Hepatocyte (in vitro differentiated cells): ENCODE data around the gene GAS1. TPM values are rescaled to one million over a fixed set of nuclear protein-coding genes. Genes with fewer than 3 reads are reported as not detected.

ENCODE experiments used
- DNase-seq: peaks from one replicate; pipeline ENCODE4 v3.0.0-alpha.2; 2016; ENCODE audit warnings: low spot score
- H2AFZ ChIP-seq: fragments of 200-600 bp; sonication (generic); 2 replicates; pipeline ENCODE4 v1.6.0; 2016; ENCODE audit warnings: antibody characterized with exemption, mild to moderate bottlenecking
- H3K27ac ChIP-seq: fragments of 200-600 bp; sonication (generic); 2 replicates; pipeline ENCODE4 v1.5.1; 2016; ENCODE audit warnings: mild to moderate bottlenecking
- H3K27me3 ChIP-seq: fragments of 200-600 bp; sonication (generic); 2 replicates; pipeline ENCODE4 v1.6.1; 2016
- H3K36me3 ChIP-seq: fragments of 200-600 bp; sonication (generic); replicated peaks from 2 replicates; pipeline ENCODE4 v1.5.1; 2016; ENCODE audit warnings: low read depth; ENCODE audit not compliant: insufficient read depth
- H3K4me1 ChIP-seq: fragments of 200-600 bp; sonication (generic); 2 replicates; pipeline ENCODE4 v1.5.1; 2016; ENCODE audit warnings: mild to moderate bottlenecking, moderate library complexity; ENCODE audit not compliant: insufficient read depth
- H3K4me2 ChIP-seq: fragments of 200-600 bp; sonication (generic); 2 replicates; pipeline ENCODE4 v1.6.0; 2016
- H3K4me3 ChIP-seq: fragments of 200-600 bp; sonication (generic); 2 replicates; pipeline ENCODE4 v1.5.1; 2016; ENCODE audit warnings: mild to moderate bottlenecking
- H3K79me2 ChIP-seq: fragments of 200-600 bp; sonication (generic); 2 replicates; pipeline ENCODE4 v1.6.0; 2017; ENCODE audit warnings: mild to moderate bottlenecking
- H3K9me2 ChIP-seq: fragments of 200-600 bp; sonication (generic); replicated peaks from 2 replicates; pipeline ENCODE4 v1.6.0; 2017; ENCODE audit warnings: mild to moderate bottlenecking; ENCODE audit not compliant: insufficient read depth
- H3K9me3 ChIP-seq: fragments of 200-600 bp; sonication (generic); 2 replicates; pipeline ENCODE4 v1.5.1; 2016; ENCODE audit warnings: low read depth, mild to moderate bottlenecking
- H4K20me1 ChIP-seq: fragments of 200-600 bp; sonication (generic); 2 replicates; pipeline ENCODE4 v1.6.0; 2016; ENCODE audit warnings: mild to moderate bottlenecking; ENCODE audit not compliant: insufficient read depth, poor library complexity, severe bottlenecking
- CTCF ChIP-seq: fragments of 200-600 bp; sonication (generic); IDR thresholded peaks from 2 replicates; pipeline ENCODE4 v1.5.1; 2016; ENCODE audit warnings: antibody characterized with exemption, mild to moderate bottlenecking; ENCODE audit not compliant: poor library complexity
- EZH2 ChIP-seq: fragments of 200-600 bp; sonication (generic); IDR thresholded peaks from 2 replicates; pipeline ENCODE4 v1.6.1; 2016; ENCODE audit warnings: antibody characterized with exemption, mild to moderate bottlenecking, borderline replicate concordance
- EZH2phosphoT487 ChIP-seq: fragments of 200-600 bp; sonication (generic); IDR thresholded peaks from one replicate; pipeline ENCODE4 v1.6.1; 2018; ENCODE audit warnings: antibody characterized with exemption, mild to moderate bottlenecking, low read depth, moderate library complexity; ENCODE audit not compliant: unreplicated experiment, severe bottlenecking
- WGBS: methylation state at CpG from one replicate; pipeline ENCODE4 v1.1.6; 2016; ENCODE audit warnings: low lambda C conversion rate; ENCODE audit errors: missing lambda C conversion rate; 5-methylcytosine and 5-hydroxymethylcytosine counted together
- polyA plus RNA-seq: library from polyadenylated mRNA; unstranded; fragments of >200 nt; fragmentation: Nextera tagmentation; extraction: Ambion mirVana; gene quantifications from 2 replicates; pipeline ENCODE4 v1.2.1, GENCODE V29; 2016
- total RNA-seq: library from RNA; depleted of rRNA; stranded (reverse); fragments of >200 nt; gene quantifications from 2 replicates; pipeline ENCODE4 v1.2.3, GENCODE V29; 2014

Gene GAS1
- total and polyA plus RNA-seq, 2 experiments from 2014 or later = 61.3 to 101 TPM

GRCh38 chr9:86991077-86991476, 43.8 kb upstream of the GAS1 start:
- DNase-seq = no peak

GRCh38 chr9:86990290-86990689, 43.0 kb upstream of the GAS1 start:
- H3K4me3 ChIP-seq = no peak overlapping the region
- no peak for DNase-seq
- H3K9me3 ChIP-seq = no peaks in the 10 kb centered on the region
- no peaks in the 10 kb centered on the region for H3K79me2 ChIP-seq
- no peaks in the 10 kb centered on the region for H4K20me1 ChIP-seq
- no peak overlapping the region for H2AFZ ChIP-seq
- TF ChIP-seq EZH2 = no peak
- TF ChIP-seq EZH2phosphoT487 = no peak
- TF ChIP-seq CTCF = no peak
- peaks cover 6% of the 10 kb centered on the region for H3K27me3 ChIP-seq
- H3K9me2 ChIP-seq = no peaks in the 10 kb centered on the region
- no peaks in the 10 kb centered on the region for H3K36me3 ChIP-seq
- H3K27ac ChIP-seq = no peak overlapping the region
- 92% methylated on average over 2 of the region's 2 CpGs for WGBS
- H3K4me2 ChIP-seq = no peak overlapping the region
- H3K4me1 ChIP-seq = no peaks in the 10 kb centered on the region

More at GRCh38 chr9:86991077-86991476, 43.8 kb upstream of the GAS1 start:
- no peaks in the 10 kb centered on the region for H3K9me3 ChIP-seq
- no peaks in the 10 kb centered on the region for H3K4me1 ChIP-seq
- no peaks in the 10 kb centered on the region for H3K9me2 ChIP-seq
- no peaks in the 10 kb centered on the region for H3K36me3 ChIP-seq
- H3K27ac ChIP-seq = no peak overlapping the region
- TF ChIP-seq EZH2phosphoT487 (no peak), EZH2 (no peak), CTCF (no peak)
- peaks cover 6% of the 10 kb centered on the region for H3K27me3 ChIP-seq
- WGBS = 87% methylated on average over 4 of the region's 4 CpGs
- H3K79me2 ChIP-seq = no peaks in the 10 kb centered on the region
- no peak overlapping the region for H3K4me3 ChIP-seq
- H2AFZ ChIP-seq = no peak overlapping the region
- no peaks in the 10 kb centered on the region for H4K20me1 ChIP-seq
- H3K4me2 ChIP-seq = no peak overlapping the region

- H3K79me2 ChIP-seq = no peaks in the 10 kb centered on the region
- H3K27ac ChIP-seq = no peak overlapping the region
- H3K9me2 ChIP-seq = no peaks in the 10 kb centered on the region
- no peak overlapping the region for H2AFZ ChIP-seq
- no peaks in the 10 kb centered on the region for H3K36me3 ChIP-seq
- H3K4me3 ChIP-seq = no peak overlapping the region
- H3K27me3 ChIP-seq = peaks cover 2% of the 10 kb centered on the region
- H3K4me1 ChIP-seq = peaks cover 9% of the 10 kb centered on the region
- no peaks in the 10 kb centered on the region for H3K9me3 ChIP-seq
- TF ChIP-seq EZH2phosphoT487 (no peak), CTCF (no peak)
- no peak overlapping the region for H3K4me2 ChIP-seq
- 80% methylated on average over 2 of the region's 2 CpGs for WGBS
- no peaks in the 10 kb centered on the region for H4K20me1 ChIP-seq
- no peak for DNase-seq
These were observed 40.6 kb upstream of the GAS1 start for GRCh38 chr9:86987900-86988299.

- DNase-seq = no peak
- Histone ChIP-seq H2AFZ (no peak overlapping the region), H3K9me3 (no peaks in the 10 kb centered on the region), H4K20me1 (no peaks in the 10 kb centered on the region), H3K4me1 (peaks cover 9% of the 10 kb centered on the region), H3K36me3 (no peaks in the 10 kb centered on the region), H3K27ac (no peak overlapping the region), H3K4me3 (no peak overlapping the region), H3K9me2 (no peaks in the 10 kb centered on the region), H3K79me2 (no peaks in the 10 kb centered on the region), H3K4me2 (no peak overlapping the region), H3K27me3 (peaks cover 2% of the 10 kb centered on the region)
- no peak for TF ChIP-seq EZH2phosphoT487
- TF ChIP-seq EZH2 = no peak
- no peak for TF ChIP-seq CTCF
- 26% methylated on average over 2 of the region's 2 CpGs for WGBS
These were observed 37.9 kb upstream of the GAS1 start for GRCh38 chr9:86985132-86985647.
